ENCODE measurements around the gene PRDM15.

- TF ChIP-seq ATF3 (IDR thresholded peaks at IDR 0.05), result no peak
- TF ChIP-seq REST (IDR thresholded peaks at IDR 0.05), result no peak
- no peak for TF ChIP-seq CTCF (IDR thresholded peaks at IDR 0.05; ENCODE audit: low read depth, low read length, missing input control)
- no peak for TF ChIP-seq YY1 (IDR thresholded peaks at IDR 0.05)
- TF ChIP-seq TAF1 (conservative IDR thresholded peaks at IDR 0.05), result no peak
- TF ChIP-seq MAX (IDR thresholded peaks at IDR 0.05), result no peak
- TF ChIP-seq ZBTB33 (IDR thresholded peaks at IDR 0.05), result no peak
- TF ChIP-seq JUND (IDR thresholded peaks at IDR 0.05), result no peak
- no peak for TF ChIP-seq SP1 (IDR thresholded peaks at IDR 0.05)
- no peak for TF ChIP-seq HNF4G (IDR thresholded peaks at IDR 0.05)
- TF ChIP-seq NR2F2 (IDR thresholded peaks at IDR 0.05), result no peak
- TF ChIP-seq FOXA1 (IDR thresholded peaks at IDR 0.05), result no peak
Observed at GRCh38 chr21:41839387-41840000, 39.6 kb downstream of the PRDM15 start.

Data from liver (tissue), 3 donors.